OCI-LY3 (cell line): Measurements from ENCODE around the gene CPLX3.
A peak's percentile ranks its signal among the peaks of the same experiment; 100 is the strongest.

Source experiments
- H2AFZ ChIP-seq: fragments of 200-600, 300-600 bp; shearing (Covaris generic); 2 replicates; pipeline ENCODE4 v1.6.0; 2014; ENCODE audit warnings: antibody characterized with exemption, low read depth, low read length
- H3K27ac ChIP-seq: fragments of 200-600, 300-600 bp; sonication (generic); 2 replicates; pipeline ENCODE4 v1.5.1; 2014; ENCODE audit warnings: mild to moderate bottlenecking, low read length, moderate library complexity, mixed read lengths
- H3K27me3 ChIP-seq: fragments of 200-600, 300-600 bp; sonication (generic); 2 replicates; pipeline ENCODE4 v1.6.1; 2014; ENCODE audit warnings: low read depth, low read length, mixed read lengths
- H3K36me3 ChIP-seq: fragments of 200-600, 300-600 bp; sonication (generic); replicated peaks from 2 replicates; pipeline ENCODE3; 2014; ENCODE audit warnings: low read depth, low read length, mixed read lengths
- H3K4me1 ChIP-seq: fragments of 300-600, 200-600 bp; sonication (generic); 2 replicates; pipeline ENCODE4 v1.6.1; 2014; ENCODE audit warnings: low read length, mixed read lengths
- H3K4me2 ChIP-seq: fragments of 200-600, 300-600 bp; sonication (generic); 2 replicates; pipeline ENCODE4 v1.6.1; 2014; ENCODE audit warnings: low read length, mixed read lengths
- H3K4me3 ChIP-seq: fragments of 300-600, 200-600 bp; sonication (generic); 2 replicates; pipeline ENCODE4 v1.5.1; 2014; ENCODE audit warnings: antibody characterized with exemption, mild to moderate bottlenecking, low read length, moderate library complexity
- H3K79me2 ChIP-seq: fragments of 300-600, 200-600 bp; shearing (Covaris generic); 2 replicates; pipeline ENCODE4 v1.6.1; 2014; ENCODE audit warnings: mild to moderate bottlenecking, low read length, mixed read lengths
- H3K9ac ChIP-seq: fragments of 300-600, 200-600 bp; shearing (Covaris generic); 2 replicates; pipeline ENCODE4 v1.6.0; 2014; ENCODE audit warnings: mild to moderate bottlenecking, low read length, moderate library complexity
- H3K9me3 ChIP-seq: fragments of 200-600, 300-600 bp; shearing (Covaris generic); 2 replicates; pipeline ENCODE4 v1.6.1; 2014; ENCODE audit warnings: low read length, mixed read lengths; ENCODE audit not compliant: insufficient read depth
- H4K20me1 ChIP-seq: fragments of 200-600, 300-600 bp; sonication (generic); 2 replicates; pipeline ENCODE4 v1.6.1; 2016; ENCODE audit warnings: low read length, mixed read lengths; ENCODE audit not compliant: insufficient read depth
- CTCF ChIP-seq: fragments of 200-600, 300-600 bp; sonication (generic); IDR thresholded peaks from 2 replicates; pipeline ENCODE4 v1.5.1; 2014; ENCODE audit warnings: antibody characterized with exemption, low read length, low read depth
- EZH2phosphoT487 ChIP-seq: fragments of 200-600 bp; shearing (Covaris generic); IDR thresholded peaks from 2 replicates; pipeline ENCODE4 v1.6.1; 2018; ENCODE audit warnings: antibody characterized with exemption, mixed run types, low read depth

The CPLX3 gene, protein sequence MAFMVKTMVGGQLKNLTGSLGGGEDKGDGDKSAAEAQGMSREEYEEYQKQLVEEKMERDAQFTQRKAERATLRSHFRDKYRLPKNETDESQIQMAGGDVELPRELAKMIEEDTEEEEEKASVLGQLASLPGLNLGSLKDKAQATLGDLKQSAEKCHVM

GRCh38 chr15:74826364-74826819, at the start of gene CPLX3:
TSS of gene CPLX3 (plus strand) at chr15:74826627. CDS start at chr15:74826704, 77 bp downstream.
- H3K4me1 ChIP-seq, result peaks cover 31% of the 10 kb centered on the region
- H3K4me2 ChIP-seq, result no peak within 1 kb of the TSS
- no peak within 1 kb of the TSS for H3K9ac ChIP-seq
- H3K27ac ChIP-seq, result no peak within 1 kb of the TSS
- no peak within 1 kb of the TSS for H2AFZ ChIP-seq
- H4K20me1 ChIP-seq, result no peaks in the 10 kb centered on the region
- no peak within 1 kb of the TSS for H3K4me3 ChIP-seq
- H3K36me3 ChIP-seq, result no peaks in the 10 kb centered on the region
- no peak for TF ChIP-seq EZH2phosphoT487
- no peak for TF ChIP-seq CTCF
- H3K79me2 ChIP-seq, result no peaks in the 10 kb centered on the region
- H3K9me3 ChIP-seq, result no peaks in the 10 kb centered on the region
- H3K27me3 ChIP-seq, result 0 out of 2 replicates have a peak, but pooled peaks cover 2% of the 10 kb centered on the region

DNA sequence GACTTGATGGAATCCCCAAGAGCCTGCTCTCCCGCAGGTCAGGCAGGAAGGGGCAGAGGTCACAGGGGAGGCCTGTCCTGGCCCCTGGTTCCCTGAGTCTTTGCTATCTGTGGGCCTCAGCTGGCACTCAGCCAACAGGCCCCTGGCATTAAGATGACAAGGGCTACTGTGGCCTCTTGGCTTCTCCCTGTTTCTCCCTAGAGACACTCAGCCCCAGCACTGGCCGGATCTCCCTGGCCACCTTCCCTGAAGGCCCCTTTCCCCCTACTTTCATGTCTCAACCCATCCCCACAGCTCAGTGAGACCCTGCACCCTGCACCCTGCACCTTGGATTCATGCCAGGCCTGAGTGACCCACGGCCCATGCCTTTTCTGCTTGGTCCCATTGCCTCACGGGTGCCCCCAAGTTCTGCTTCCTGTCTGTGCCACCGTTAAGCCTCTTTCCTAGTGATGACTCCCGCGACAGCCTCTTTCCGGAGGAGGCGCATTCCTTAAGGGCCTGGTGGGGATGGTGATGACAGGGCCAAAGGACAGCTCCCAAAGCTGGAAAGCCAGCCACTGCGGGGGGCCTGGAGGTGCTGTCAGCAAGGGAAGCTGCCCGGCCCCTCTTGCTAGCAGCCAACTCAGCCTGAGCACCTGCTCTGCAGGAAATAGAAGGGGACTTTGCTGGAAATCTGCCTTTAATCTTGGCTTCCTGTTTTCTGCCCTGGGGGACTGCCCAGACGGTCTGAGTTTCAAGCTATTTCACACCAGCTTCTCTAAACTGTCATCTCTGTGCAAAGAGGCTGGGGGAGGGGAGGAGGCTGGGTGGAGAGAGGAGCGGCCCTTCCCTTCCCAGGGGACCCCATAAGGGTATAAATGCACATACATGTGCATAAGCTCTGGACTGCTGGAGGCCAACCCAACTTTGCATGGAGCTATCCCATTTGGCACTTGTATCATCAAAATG, 49.3 kb upstream of the CPLX3 start:
- peaks cover 74% of the 10 kb centered on the region for H3K79me2 ChIP-seq
- peaks cover 92% of the 10 kb centered on the region for H3K4me1 ChIP-seq
- peak overlapping the region; percentile 75 for H3K4me2 ChIP-seq
- peaks cover 10% of the 10 kb centered on the region for H3K36me3 ChIP-seq
- no peak overlapping the region for H2AFZ ChIP-seq
- peak overlapping the region; percentile 87 for H3K9ac ChIP-seq
- no peak for TF ChIP-seq EZH2phosphoT487
- TF ChIP-seq CTCF, result no peak
- no peaks in the 10 kb centered on the region for H3K9me3 ChIP-seq
- peak overlapping the region; percentile 50 for H3K4me3 ChIP-seq
- peak overlapping the region; percentile 97 for H3K27ac ChIP-seq
- no peaks in the 10 kb centered on the region for H3K27me3 ChIP-seq
- H4K20me1 ChIP-seq, result no peaks in the 10 kb centered on the region

DNA sequence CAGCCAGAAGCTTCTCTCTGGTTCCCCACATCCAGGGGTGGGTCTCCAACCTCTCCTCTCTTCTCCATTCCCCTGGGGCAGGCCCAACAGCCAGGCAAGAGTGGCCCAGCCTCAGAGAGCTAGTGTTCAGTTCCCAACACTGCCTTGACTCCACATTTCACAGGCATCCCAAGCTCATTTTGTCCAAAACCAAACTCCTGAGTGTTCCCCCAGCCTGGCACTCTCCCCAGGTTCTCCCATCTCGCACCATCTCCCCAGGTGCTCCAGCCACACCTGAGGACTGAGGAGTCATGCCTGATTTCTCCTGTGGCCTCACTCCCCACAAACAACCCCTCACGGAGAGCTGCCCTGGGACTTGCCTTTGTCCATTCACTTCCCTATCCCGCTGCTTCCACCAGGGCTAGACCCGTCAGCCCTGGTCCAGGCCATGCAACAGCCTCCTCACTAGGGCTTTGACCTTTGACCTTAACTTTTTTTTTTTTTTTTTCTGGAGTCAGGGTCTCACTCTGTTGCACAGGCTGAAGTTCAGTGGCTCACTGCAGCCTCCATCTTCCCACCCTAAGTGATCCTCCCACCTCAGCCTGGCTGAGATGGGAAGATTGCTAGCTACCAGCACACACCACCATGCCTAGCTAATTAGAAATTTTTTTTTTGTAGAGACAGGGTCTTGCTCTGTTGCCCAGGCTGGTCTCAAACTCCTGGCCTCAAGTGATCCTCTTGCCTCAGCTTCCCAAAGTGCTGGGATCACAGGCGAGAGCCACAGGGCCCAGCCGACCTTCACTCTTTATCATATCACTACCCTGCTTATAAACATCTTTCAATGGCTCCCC, 48.4 kb upstream of the CPLX3 start:
- Histone ChIP-seq H3K27me3 (no peaks in the 10 kb centered on the region), H3K9ac (peak overlapping the region; percentile 84), H2AFZ (no peak overlapping the region), H3K4me3 (peak overlapping the region; percentile 24), H4K20me1 (no peaks in the 10 kb centered on the region), H3K4me1 (peaks cover 83% of the 10 kb centered on the region), H3K36me3 (peaks cover 15% of the 10 kb centered on the region), H3K27ac (peak overlapping the region; percentile 97), H3K79me2 (peaks cover 82% of the 10 kb centered on the region), H3K9me3 (no peaks in the 10 kb centered on the region), H3K4me2 (peak overlapping the region; percentile 62)
- no peak for TF ChIP-seq EZH2phosphoT487

GRCh38 chr15:74778599-74778970, 47.8 kb upstream of the CPLX3 start:
- Histone ChIP-seq H3K9me3 (no peaks in the 10 kb centered on the region), H3K4me2 (peak overlapping the region; percentile 62), H3K9ac (peak overlapping the region; percentile 84), H4K20me1 (no peaks in the 10 kb centered on the region), H3K4me3 (no peak overlapping the region), H3K27ac (peak overlapping the region; percentile 97), H3K36me3 (peaks cover 21% of the 10 kb centered on the region), H3K4me1 (peaks cover 81% of the 10 kb centered on the region), H2AFZ (no peak overlapping the region), H3K27me3 (no peaks in the 10 kb centered on the region), H3K79me2 (peaks cover 82% of the 10 kb centered on the region)
- no peak for TF ChIP-seq CTCF
